H1 (cell line): Measurements from ENCODE around the gene RNF31. TPM values are rescaled to one million over a fixed set of nuclear protein-coding genes. Genes with fewer than 3 reads are reported as not detected.

Source experiments
- KDM1A ChIP-seq: fragments of 200-600, 300-600 bp; sonication (generic); IDR thresholded peaks from 2 replicates; pipeline ENCODE4 v1.7.1; 2016; ENCODE audit warnings: mild to moderate bottlenecking, low read length, borderline replicate concordance
- PHF8 ChIP-seq: fragments of 200-600 bp; sonication (generic); conservative IDR thresholded peaks from 2 replicates; pipeline ENCODE4 v1.7.1; 2012; ENCODE audit warnings: low read depth, mild to moderate bottlenecking, inconsistent platforms, low read length, moderate library complexity
- POLR2A ChIP-seq, 2 experiments: IDR thresholded peaks; 1 replicate in 1 of 2; 2 replicates in 1 of 2; pipeline ENCODE4 v1.6.1; 2011; ENCODE audit warnings: low read depth in 2 of 2, low read length in 2 of 2, mild to moderate bottlenecking in 2 of 2; ENCODE audit errors: control extremely low read depth in 1 of 2
- POU5F1 ChIP-seq: IDR thresholded peaks from 2 replicates; pipeline ENCODE4 v1.6.1; 2011; ENCODE audit warnings: low read depth, mild to moderate bottlenecking, low read length, moderate library complexity
- SIX5 ChIP-seq: IDR thresholded peaks from 2 replicates; pipeline ENCODE4 v1.6.1; 2011; ENCODE audit warnings: mild to moderate bottlenecking, low read depth, low read length
- SP4 ChIP-seq: IDR thresholded peaks from 2 replicates; pipeline ENCODE4 v1.6.1; 2012; ENCODE audit warnings: low read length, inconsistent platforms
- YY1 ChIP-seq: IDR thresholded peaks from 2 replicates; pipeline ENCODE4 v1.6.1; 2011; ENCODE audit warnings: low read depth, mild to moderate bottlenecking, low read length
- polyA plus RNA-seq, 7 experiments: library from polyadenylated mRNA; depleted of rRNA in 3 of 7; stranded (reverse) in 5 of 7; unstranded in 2 of 7; fragments of >200 nt in 5 of 7; fragments of 200-250 nt in 2 of 7; gene quantifications; 1 replicate in 5 of 7; 2 replicates in 1 of 7; 4 replicates in 1 of 7; pipeline versions ENCODE4 v1.2.1 to v1.2.3, GENCODE V29; 2011 to 2013; ENCODE audit warnings: missing spikeins in 2 of 7, mixed read lengths in 2 of 7
- total RNA-seq: library from RNA; stranded (reverse); fragmentation: NEBNext Ultra II Directional; extraction: Animal tissue kit (Norgen Biotek cat#: 25700); gene quantifications from 2 replicates; pipeline ENCODE4 v1.2.1, GENCODE V29; 2021
- TF ChIP-seq, protein P1 (sequence below): fragments of 300-600 bp; sonication (generic); IDR thresholded peaks from 2 replicates; pipeline ENCODE4 v1.7.1; 2012; ENCODE audit warnings: low read length, moderate library complexity, mild to moderate bottlenecking, inconsistent platforms; ENCODE audit not compliant: insufficient replicate concordance
- TF ChIP-seq, protein P2 (sequence below): IDR thresholded peaks from 2 replicates; pipeline ENCODE4 v1.6.1; 2012; ENCODE audit warnings: inconsistent platforms

The RNF31 gene
- total and polyA plus RNA-seq, 2 of the 8 experiments (the other 6 are each of a cell fraction or from before 2014, with no cell fraction given) = 17.5 to 72.0 TPM

GRCh38 chr14:24195186-24196070 is 48.1 kb downstream of the RNF31 start, which contains the start of gene TM9SF1 (continued):
- TF ChIP-seq, protein P1, sequence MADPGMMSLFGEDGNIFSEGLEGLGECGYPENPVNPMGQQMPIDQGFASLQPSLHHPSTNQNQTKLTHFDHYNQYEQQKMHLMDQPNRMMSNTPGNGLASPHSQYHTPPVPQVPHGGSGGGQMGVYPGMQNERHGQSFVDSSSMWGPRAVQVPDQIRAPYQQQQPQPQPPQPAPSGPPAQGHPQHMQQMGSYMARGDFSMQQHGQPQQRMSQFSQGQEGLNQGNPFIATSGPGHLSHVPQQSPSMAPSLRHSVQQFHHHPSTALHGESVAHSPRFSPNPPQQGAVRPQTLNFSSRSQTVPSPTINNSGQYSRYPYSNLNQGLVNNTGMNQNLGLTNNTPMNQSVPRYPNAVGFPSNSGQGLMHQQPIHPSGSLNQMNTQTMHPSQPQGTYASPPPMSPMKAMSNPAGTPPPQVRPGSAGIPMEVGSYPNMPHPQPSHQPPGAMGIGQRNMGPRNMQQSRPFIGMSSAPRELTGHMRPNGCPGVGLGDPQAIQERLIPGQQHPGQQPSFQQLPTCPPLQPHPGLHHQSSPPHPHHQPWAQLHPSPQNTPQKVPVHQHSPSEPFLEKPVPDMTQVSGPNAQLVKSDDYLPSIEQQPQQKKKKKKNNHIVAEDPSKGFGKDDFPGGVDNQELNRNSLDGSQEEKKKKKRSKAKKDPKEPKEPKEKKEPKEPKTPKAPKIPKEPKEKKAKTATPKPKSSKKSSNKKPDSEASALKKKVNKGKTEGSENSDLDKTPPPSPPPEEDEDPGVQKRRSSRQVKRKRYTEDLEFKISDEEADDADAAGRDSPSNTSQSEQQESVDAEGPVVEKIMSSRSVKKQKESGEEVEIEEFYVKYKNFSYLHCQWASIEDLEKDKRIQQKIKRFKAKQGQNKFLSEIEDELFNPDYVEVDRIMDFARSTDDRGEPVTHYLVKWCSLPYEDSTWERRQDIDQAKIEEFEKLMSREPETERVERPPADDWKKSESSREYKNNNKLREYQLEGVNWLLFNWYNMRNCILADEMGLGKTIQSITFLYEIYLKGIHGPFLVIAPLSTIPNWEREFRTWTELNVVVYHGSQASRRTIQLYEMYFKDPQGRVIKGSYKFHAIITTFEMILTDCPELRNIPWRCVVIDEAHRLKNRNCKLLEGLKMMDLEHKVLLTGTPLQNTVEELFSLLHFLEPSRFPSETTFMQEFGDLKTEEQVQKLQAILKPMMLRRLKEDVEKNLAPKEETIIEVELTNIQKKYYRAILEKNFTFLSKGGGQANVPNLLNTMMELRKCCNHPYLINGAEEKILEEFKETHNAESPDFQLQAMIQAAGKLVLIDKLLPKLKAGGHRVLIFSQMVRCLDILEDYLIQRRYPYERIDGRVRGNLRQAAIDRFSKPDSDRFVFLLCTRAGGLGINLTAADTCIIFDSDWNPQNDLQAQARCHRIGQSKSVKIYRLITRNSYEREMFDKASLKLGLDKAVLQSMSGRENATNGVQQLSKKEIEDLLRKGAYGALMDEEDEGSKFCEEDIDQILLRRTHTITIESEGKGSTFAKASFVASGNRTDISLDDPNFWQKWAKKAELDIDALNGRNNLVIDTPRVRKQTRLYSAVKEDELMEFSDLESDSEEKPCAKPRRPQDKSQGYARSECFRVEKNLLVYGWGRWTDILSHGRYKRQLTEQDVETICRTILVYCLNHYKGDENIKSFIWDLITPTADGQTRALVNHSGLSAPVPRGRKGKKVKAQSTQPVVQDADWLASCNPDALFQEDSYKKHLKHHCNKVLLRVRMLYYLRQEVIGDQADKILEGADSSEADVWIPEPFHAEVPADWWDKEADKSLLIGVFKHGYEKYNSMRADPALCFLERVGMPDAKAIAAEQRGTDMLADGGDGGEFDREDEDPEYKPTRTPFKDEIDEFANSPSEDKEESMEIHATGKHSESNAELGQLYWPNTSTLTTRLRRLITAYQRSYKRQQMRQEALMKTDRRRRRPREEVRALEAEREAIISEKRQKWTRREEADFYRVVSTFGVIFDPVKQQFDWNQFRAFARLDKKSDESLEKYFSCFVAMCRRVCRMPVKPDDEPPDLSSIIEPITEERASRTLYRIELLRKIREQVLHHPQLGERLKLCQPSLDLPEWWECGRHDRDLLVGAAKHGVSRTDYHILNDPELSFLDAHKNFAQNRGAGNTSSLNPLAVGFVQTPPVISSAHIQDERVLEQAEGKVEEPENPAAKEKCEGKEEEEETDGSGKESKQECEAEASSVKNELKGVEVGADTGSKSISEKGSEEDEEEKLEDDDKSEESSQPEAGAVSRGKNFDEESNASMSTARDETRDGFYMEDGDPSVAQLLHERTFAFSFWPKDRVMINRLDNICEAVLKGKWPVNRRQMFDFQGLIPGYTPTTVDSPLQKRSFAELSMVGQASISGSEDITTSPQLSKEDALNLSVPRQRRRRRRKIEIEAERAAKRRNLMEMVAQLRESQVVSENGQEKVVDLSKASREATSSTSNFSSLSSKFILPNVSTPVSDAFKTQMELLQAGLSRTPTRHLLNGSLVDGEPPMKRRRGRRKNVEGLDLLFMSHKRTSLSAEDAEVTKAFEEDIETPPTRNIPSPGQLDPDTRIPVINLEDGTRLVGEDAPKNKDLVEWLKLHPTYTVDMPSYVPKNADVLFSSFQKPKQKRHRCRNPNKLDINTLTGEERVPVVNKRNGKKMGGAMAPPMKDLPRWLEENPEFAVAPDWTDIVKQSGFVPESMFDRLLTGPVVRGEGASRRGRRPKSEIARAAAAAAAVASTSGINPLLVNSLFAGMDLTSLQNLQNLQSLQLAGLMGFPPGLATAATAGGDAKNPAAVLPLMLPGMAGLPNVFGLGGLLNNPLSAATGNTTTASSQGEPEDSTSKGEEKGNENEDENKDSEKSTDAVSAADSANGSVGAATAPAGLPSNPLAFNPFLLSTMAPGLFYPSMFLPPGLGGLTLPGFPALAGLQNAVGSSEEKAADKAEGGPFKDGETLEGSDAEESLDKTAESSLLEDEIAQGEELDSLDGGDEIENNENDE = no peak
- TF ChIP-seq, protein P2, sequence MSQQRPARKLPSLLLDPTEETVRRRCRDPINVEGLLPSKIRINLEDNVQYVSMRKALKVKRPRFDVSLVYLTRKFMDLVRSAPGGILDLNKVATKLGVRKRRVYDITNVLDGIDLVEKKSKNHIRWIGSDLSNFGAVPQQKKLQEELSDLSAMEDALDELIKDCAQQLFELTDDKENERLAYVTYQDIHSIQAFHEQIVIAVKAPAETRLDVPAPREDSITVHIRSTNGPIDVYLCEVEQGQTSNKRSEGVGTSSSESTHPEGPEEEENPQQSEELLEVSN = peak; percentile 100
- TF ChIP-seq PHF8 (peak; percentile 86), POU5F1 (no peak), SP4 (peak; percentile 97), POLR2A (IDR thresholded peaks at IDR 0.05; ENCODE audit: control extremely low read depth in 1 of 2, low read depth in 2 of 2, low read length in 2 of 2) (peak; percentile 7 to 61; a peak in 2 of 3 replicates), SIX5 (0 out of 2 replicates have a peak, but pooled peaks have one; percentile 16), KDM1A (peak; percentile 51; the same call in 1 of the 2 replicates), YY1 (no peak)
